Suprapubic skin (tissue), 4 donors: ENCODE results near the gene NKD2. TPM values are rescaled to one million over a fixed set of nuclear protein-coding genes. Genes with fewer than 3 reads are reported as not detected.

Source experiments
- DNase-seq, 2 donors: peaks; one replicate each; pipeline ENCODE4 v3.0.0-alpha.2; 2019; ENCODE audit warnings: low spot score in 2 of 2
- H3K27ac ChIP-seq: fragments of 200-600 bp; sonication (generic); one replicate; pipeline ENCODE4 v1.5.1; 2019
- H3K27me3 ChIP-seq: fragments of 200-600 bp; sonication (generic); one replicate; pipeline ENCODE4 v1.5.1; 2019
- H3K36me3 ChIP-seq: fragments of 200-600 bp; sonication (generic); one replicate; pipeline ENCODE4 v1.5.1; 2019
- H3K4me1 ChIP-seq: fragments of 200-600 bp; sonication (generic); one replicate; pipeline ENCODE4 v1.5.1; 2019
- H3K4me3 ChIP-seq: fragments of 200-600 bp; sonication (generic); one replicate; pipeline ENCODE4 v1.5.1; 2019; ENCODE audit warnings: mild to moderate bottlenecking
- H3K9me3 ChIP-seq: fragments of 200-600 bp; sonication (generic); one replicate; pipeline ENCODE4 v1.5.1; 2019
- CTCF ChIP-seq, 2 donors: fragments of 200-600 bp in 1 of 2; fragments of 450-650 bp in 1 of 2; sonication (generic) in 1 of 2; IDR thresholded peaks; one replicate each; pipeline ENCODE4 v1.5.1; 2016 to 2019; ENCODE audit warnings: antibody characterized with exemption in 2 of 2, mild to moderate bottlenecking in 1 of 2, moderate library complexity in 1 of 2
- EP300 ChIP-seq: sonication (generic); formaldehyde crosslinking; IDR thresholded peaks from one replicate; pipeline ENCODE4 v1.6.1; 2017; ENCODE audit warnings: antibody characterized with exemption
- POLR2A ChIP-seq, 2 donors: fragments of 450-650 bp; IDR thresholded peaks; one replicate each; pipeline ENCODE4 v1.6.1; 2017; ENCODE audit warnings: antibody characterized with exemption in 2 of 2, mild to moderate bottlenecking in 2 of 2, moderate library complexity in 2 of 2
- POLR2AphosphoS5 ChIP-seq, 3 donors: sonication (generic); formaldehyde crosslinking; IDR thresholded peaks; one replicate each; pipeline ENCODE4 v1.6.1; 2017; ENCODE audit warnings: antibody characterized with exemption in 3 of 3
- WGBS: methylation state at CpG from one replicate; pipeline ENCODE4 v1.1.5; 2018; 5-methylcytosine and 5-hydroxymethylcytosine counted together
- total RNA-seq, 4 donors: library from RNA; depleted of rRNA; stranded (reverse); fragments of >200 nt; gene quantifications; one replicate each; pipeline ENCODE4 v1.1.0, GENCODE V29; 2016

Gene NKD2
- total RNA-seq, 4 donors from 2014 or later: 7.9 to 13.0 (median 10.6) TPM

GRCh38 chr5:964821-965220 is 43.8 kb upstream of the NKD2 start:
- no peaks in the 10 kb centered on the region for H3K9me3 ChIP-seq
- 87% methylated on average over 10 of the region's 10 CpGs for WGBS
- peaks cover 57% of the 10 kb centered on the region for H3K27me3 ChIP-seq
- peak in 1 of 2 donors; percentile 76 for DNase-seq
- H3K27ac ChIP-seq: no peak overlapping the region
- TF ChIP-seq POLR2AphosphoS5 (IDR thresholded peaks at IDR 0.05) (no peak), EP300 (no peak), POLR2A (IDR thresholded peaks at IDR 0.05) (no peak), CTCF (IDR thresholded peaks at IDR 0.05) (no peak)
- H3K4me3 ChIP-seq: no peak overlapping the region
- H3K4me1 ChIP-seq: peaks cover 6% of the 10 kb centered on the region
- no peaks in the 10 kb centered on the region for H3K36me3 ChIP-seq

- Histone ChIP-seq H3K9me3 (no peaks in the 10 kb centered on the region), H3K4me1 (peaks cover 6% of the 10 kb centered on the region), H3K27ac (no peak overlapping the region), H3K27me3 (peaks cover 49% of the 10 kb centered on the region), H3K4me3 (no peak overlapping the region), H3K36me3 (no peaks in the 10 kb centered on the region)
- WGBS: 83% methylated on average over 32 of the region's 32 CpGs
- TF ChIP-seq CTCF (IDR thresholded peaks at IDR 0.05) (no peak), POLR2AphosphoS5 (IDR thresholded peaks at IDR 0.05) (no peak), EP300 (no peak), POLR2A (IDR thresholded peaks at IDR 0.05) (no peak)
- no peak for DNase-seq
Observed at GRCh38 chr5:965604-966344, 42.8 kb upstream of the NKD2 start.

GRCh38 chr5:966345-966710 is 42.3 kb upstream of the NKD2 start:
- WGBS: 78% methylated on average over 9 of the region's 9 CpGs
- Histone ChIP-seq H3K4me1 (peaks cover 6% of the 10 kb centered on the region), H3K4me3 (no peak overlapping the region), H3K27me3 (peaks cover 45% of the 10 kb centered on the region), H3K36me3 (no peaks in the 10 kb centered on the region), H3K9me3 (no peaks in the 10 kb centered on the region), H3K27ac (no peak overlapping the region)
- no peak for DNase-seq
- TF ChIP-seq POLR2A (IDR thresholded peaks at IDR 0.05) (no peak), POLR2AphosphoS5 (IDR thresholded peaks at IDR 0.05) (no peak), EP300 (no peak), CTCF (IDR thresholded peaks at IDR 0.05) (no peak)

GRCh38 chr5:966941-967340 is 41.7 kb upstream of the NKD2 start:
- no peak for TF ChIP-seq CTCF (IDR thresholded peaks at IDR 0.05)
- TF ChIP-seq POLR2AphosphoS5 (IDR thresholded peaks at IDR 0.05): no peak
- no peak for TF ChIP-seq EP300
- no peak for TF ChIP-seq POLR2A (IDR thresholded peaks at IDR 0.05)
- DNase-seq: no peak
- H3K27me3 ChIP-seq: peaks cover 45% of the 10 kb centered on the region
- H3K4me3 ChIP-seq: no peak overlapping the region
- H3K4me1 ChIP-seq: peaks cover 6% of the 10 kb centered on the region
- H3K27ac ChIP-seq: no peak overlapping the region
- H3K36me3 ChIP-seq: no peaks in the 10 kb centered on the region
- H3K9me3 ChIP-seq: no peaks in the 10 kb centered on the region
- WGBS: 76% methylated on average over 6 of the region's 6 CpGs

- peaks cover 38% of the 10 kb centered on the region for H3K27me3 ChIP-seq
- no peak overlapping the region for H3K27ac ChIP-seq
- WGBS: 52% methylated on average over 6 of the region's 6 CpGs
Observed at GRCh38 chr5:968881-969280, 39.7 kb upstream of the NKD2 start.

More at GRCh38 chr5:968881-969280, 39.7 kb upstream of the NKD2 start:
- H3K36me3 ChIP-seq: no peaks in the 10 kb centered on the region
- DNase-seq: no peak
- H3K4me1 ChIP-seq: peaks cover 6% of the 10 kb centered on the region
- H3K4me3 ChIP-seq: no peak overlapping the region
- no peaks in the 10 kb centered on the region for H3K9me3 ChIP-seq
- no peak for TF ChIP-seq POLR2AphosphoS5 (IDR thresholded peaks at IDR 0.05)
- TF ChIP-seq POLR2A (IDR thresholded peaks at IDR 0.05): no peak
- TF ChIP-seq CTCF (IDR thresholded peaks at IDR 0.05): no peak
- TF ChIP-seq EP300: no peak
